ENCODE data around the gene PSKH1. TPM values are rescaled to one million over a fixed set of nuclear protein-coding genes. Genes with fewer than 3 reads are reported as not detected.
"Not testable (repeated sequence)": the region's sequence is repeated elsewhere in the genome, so short reads cannot be mapped to it uniquely, and the experiment has no call there.

PSKH1 gene
- total and polyA plus RNA-seq, 4 donors: 8.3 to 23.8 (median 13.8) TPM

DNA sequence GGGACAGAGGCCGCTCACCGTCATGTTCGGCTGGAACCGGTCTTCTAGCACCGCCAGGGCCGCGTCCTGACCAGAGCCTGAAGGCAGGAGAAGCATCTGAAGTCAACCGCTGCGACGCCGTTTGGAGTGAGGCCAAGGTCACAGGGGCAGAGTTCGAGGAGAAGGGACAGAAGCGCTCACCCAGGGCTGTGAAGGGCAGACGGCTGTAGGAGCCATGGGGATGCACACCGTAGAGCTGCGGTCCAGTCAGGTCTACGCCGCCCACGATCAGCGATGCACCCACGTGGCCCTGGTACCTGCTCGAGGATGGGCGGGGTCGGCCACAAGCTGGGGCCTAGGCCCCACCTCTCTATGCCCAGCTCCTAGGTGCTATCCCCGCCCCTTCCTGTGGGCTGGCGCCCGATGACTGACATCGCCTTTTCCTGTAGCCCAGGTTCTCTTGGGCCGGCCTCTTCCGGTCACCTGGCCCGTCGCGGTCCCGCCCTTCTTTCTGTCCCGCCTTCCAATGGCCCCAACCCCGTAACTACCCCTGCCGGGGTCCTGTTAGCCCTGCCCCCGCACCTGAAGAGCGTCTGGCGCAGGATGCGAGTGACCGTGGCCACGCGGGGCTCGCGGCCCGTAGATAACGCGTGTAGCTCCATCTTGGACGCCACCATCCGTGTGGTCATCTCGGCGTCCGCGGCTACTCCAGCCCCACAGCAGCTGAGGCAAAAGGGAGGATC lies 42.5 kb downstream of the PSKH1 start (continued):
- TF ChIP-seq, protein P1, sequence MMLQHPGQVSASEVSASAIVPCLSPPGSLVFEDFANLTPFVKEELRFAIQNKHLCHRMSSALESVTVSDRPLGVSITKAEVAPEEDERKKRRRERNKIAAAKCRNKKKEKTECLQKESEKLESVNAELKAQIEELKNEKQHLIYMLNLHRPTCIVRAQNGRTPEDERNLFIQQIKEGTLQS (IDR thresholded peaks at IDR 0.05): no peak

DNA sequence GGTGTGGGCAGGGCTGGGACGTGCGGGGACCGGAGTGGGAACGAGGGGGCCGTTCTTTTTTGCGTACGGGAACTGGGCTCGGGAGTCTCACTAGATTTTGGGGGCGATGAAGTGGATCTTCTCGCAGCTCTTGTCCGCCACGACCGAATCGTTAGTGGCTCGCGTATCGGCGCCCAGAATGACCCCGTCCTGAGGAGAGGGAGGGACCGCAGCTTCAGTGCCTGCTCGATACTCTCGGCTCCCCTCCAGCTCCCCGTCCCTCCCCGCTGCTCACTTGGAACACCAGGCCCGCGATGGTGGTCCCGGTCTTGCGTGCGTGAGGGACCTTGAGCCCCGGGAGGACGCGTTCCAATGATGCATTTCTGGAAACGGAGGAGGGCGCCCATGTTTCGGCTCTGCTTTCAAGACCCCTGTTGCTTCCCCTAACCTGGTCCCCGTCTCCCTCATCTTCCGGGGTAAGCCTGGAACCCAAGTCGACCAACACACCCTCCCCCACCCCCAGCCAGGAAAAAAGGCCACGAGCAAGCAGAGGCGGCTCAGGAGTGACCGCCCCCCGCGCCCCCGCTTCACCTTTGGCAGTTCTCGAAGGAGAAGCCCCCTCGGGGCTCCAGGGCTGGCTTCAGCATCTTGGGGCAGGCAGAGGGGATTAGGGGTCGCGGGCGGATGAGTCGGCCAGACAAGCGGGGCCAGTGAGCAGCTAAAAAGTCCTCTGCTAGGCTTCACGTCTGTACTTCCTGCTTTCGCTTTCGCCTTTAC lies 43.2 kb downstream of the PSKH1 start, which contains the start of gene PSMB10:
PSMB10 (minus strand) TSS at position 727 of the 756 bp plus-strand sequence; CDS start at position 626, 101 bp downstream.
- H3K4me1 ChIP-seq (ENCODE audit: control insufficient read depth in 4 of 4, insufficient read depth in 4 of 4, low read length in 3 of 4): peaks cover 4 to 38% (median 27%) of the 10 kb centered on the region in 4 donors
- TF ChIP-seq GABPA (IDR thresholded peaks at IDR 0.05 in 1 of 2, conservative IDR thresholded peaks at IDR 0.05 in 1 of 2) (peak in 1 of 2 donors; percentile 14), RAD21 (IDR thresholded peaks at IDR 0.05) (peak in 1 of 2 donors; percentile 36), RXRA (IDR thresholded peaks at IDR 0.05) (no peak)
- peak within 1 kb of the TSS; percentile 65 to 93 (median 78) for H3K4me3 ChIP-seq (ENCODE audit: low read depth in 1 of 3, low read length in 3 of 3)
- under 1% methylated on average over 54 of the region's 54 CpGs for WGBS
- no peaks in the 10 kb centered on the region for H3K9me3 ChIP-seq (ENCODE audit: control insufficient read depth in 4 of 4, low read length in 3 of 4)
- peak within 1 kb of the TSS; percentile 87 to 96 for H3K27ac ChIP-seq (ENCODE audit: low read depth in 1 of 2, low read length in 2 of 2)
- peaks cover 0 to 18% (median 8%) of the 10 kb centered on the region in 4 donors for H3K36me3 ChIP-seq (ENCODE audit: control insufficient read depth in 4 of 4, insufficient read depth in 3 of 4, low read depth in 1 of 4, low read length in 3 of 4)
- H3K9ac ChIP-seq (ENCODE audit: low read depth in 1 of 2, low read length in 2 of 2): peak within 1 kb of the TSS; percentile 84 to 90
- DNase-seq (ENCODE audit: low spot score): peak; percentile 60
- no peaks in the 10 kb centered on the region for H3K27me3 ChIP-seq (ENCODE audit: control insufficient read depth in 4 of 4, insufficient read depth in 4 of 4, low read length in 3 of 4)

DNA sequence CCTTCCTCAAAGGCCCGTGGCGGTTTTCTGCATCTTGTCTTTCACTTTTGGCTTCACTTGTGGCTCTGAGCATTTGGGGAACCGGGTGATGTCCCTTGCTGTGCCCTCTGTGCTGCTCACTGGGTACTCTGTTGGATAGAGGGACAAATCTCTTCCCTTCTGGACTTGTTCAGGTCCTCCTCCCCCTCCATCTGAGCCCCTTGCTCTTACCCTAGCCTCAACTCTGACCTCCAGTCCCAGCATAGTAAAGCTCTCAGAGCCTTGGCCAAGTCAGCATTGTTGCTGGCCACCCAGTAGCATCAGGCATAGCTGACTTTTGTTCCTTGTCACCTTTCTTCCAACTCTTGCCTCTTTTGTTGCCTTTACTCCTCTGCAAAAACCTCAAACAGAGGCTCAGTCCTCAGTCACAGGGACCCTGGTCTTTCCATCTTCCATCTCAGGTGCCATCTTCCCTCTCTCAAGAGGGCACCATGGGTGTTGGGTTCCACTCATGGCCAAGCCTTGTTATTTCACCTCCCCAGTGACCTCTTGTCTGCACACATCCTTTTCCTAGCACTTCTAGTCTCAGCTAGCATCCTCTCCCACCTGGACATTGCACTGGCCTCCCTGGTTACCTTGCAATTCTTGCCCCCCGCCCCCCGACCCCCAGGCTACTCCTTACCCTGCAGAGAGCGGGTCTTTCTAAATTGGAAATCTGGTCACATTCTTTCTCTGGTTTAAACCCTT lies 44.0 kb downstream of the PSKH1 start:
- 46% methylated on average over 6 of the region's 6 CpGs for WGBS
- DNase-seq (ENCODE audit: low spot score): no peak
- peak overlapping the region; percentile 87 to 96 for H3K27ac ChIP-seq (ENCODE audit: low read depth in 1 of 2, low read length in 2 of 2)
- peak overlapping the region; percentile 65 to 93 (median 78) for H3K4me3 ChIP-seq (ENCODE audit: low read depth in 1 of 3, low read length in 3 of 3)
- TF ChIP-seq, protein P2, sequence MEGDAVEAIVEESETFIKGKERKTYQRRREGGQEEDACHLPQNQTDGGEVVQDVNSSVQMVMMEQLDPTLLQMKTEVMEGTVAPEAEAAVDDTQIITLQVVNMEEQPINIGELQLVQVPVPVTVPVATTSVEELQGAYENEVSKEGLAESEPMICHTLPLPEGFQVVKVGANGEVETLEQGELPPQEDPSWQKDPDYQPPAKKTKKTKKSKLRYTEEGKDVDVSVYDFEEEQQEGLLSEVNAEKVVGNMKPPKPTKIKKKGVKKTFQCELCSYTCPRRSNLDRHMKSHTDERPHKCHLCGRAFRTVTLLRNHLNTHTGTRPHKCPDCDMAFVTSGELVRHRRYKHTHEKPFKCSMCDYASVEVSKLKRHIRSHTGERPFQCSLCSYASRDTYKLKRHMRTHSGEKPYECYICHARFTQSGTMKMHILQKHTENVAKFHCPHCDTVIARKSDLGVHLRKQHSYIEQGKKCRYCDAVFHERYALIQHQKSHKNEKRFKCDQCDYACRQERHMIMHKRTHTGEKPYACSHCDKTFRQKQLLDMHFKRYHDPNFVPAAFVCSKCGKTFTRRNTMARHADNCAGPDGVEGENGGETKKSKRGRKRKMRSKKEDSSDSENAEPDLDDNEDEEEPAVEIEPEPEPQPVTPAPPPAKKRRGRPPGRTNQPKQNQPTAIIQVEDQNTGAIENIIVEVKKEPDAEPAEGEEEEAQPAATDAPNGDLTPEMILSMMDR (IDR thresholded peaks at IDR 0.05; ENCODE audit: low read depth, low read length, missing input control): no peak
- TF ChIP-seq, protein P3, sequence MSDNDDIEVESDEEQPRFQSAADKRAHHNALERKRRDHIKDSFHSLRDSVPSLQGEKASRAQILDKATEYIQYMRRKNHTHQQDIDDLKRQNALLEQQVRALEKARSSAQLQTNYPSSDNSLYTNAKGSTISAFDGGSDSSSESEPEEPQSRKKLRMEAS (IDR thresholded peaks at IDR 0.05): no peak
- TF ChIP-seq NR2F2 (IDR thresholded peaks at IDR 0.05) (peak; percentile 17), EGR1 (IDR thresholded peaks at IDR 0.05; ENCODE audit: low read depth in 2 of 2) (no peak)
- H3K4me1 ChIP-seq (ENCODE audit: control insufficient read depth in 4 of 4, insufficient read depth in 4 of 4, low read length in 3 of 4): peaks cover 4 to 45% (median 32%) of the 10 kb centered on the region in 4 donors
- H3K9me3 ChIP-seq (ENCODE audit: control insufficient read depth in 4 of 4, low read length in 3 of 4): no peaks in the 10 kb centered on the region
- H3K27me3 ChIP-seq (ENCODE audit: control insufficient read depth in 4 of 4, insufficient read depth in 4 of 4, low read length in 3 of 4): no peaks in the 10 kb centered on the region
- peaks cover 2 to 15% (median 8%) of the 10 kb centered on the region in 4 donors for H3K36me3 ChIP-seq (ENCODE audit: control insufficient read depth in 4 of 4, insufficient read depth in 3 of 4, low read depth in 1 of 4, low read length in 3 of 4)
- H3K9ac ChIP-seq (ENCODE audit: low read depth in 1 of 2, low read length in 2 of 2): peak overlapping the region; percentile 84 to 90

DNA sequence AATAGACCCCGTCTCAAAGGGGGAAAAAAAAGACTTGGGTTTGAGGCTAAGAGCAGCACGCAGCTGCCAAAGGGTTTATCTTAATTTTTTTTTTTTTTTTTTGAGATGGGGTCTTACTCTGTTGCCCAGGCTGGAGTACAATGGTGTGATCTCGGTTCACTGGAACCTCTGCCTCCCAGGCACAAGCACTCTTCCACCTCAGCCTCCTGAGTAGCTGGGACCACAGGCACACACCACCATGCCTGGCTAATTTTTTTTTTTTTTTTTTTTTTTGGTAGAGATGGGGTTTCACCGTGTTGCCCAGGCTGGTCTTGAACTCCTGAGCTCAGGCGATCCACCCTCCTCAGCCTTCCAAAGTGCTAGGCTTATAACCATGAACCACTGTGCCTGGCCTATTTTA lies 44.7 kb downstream of the PSKH1 start:
- H3K27ac ChIP-seq (ENCODE audit: low read depth in 1 of 2, low read length in 2 of 2); H3K4me3 ChIP-seq (ENCODE audit: low read depth in 1 of 3, low read length in 3 of 3); H3K27me3 ChIP-seq (ENCODE audit: control insufficient read depth in 4 of 4, insufficient read depth in 4 of 4, low read length in 3 of 4); H3K9ac ChIP-seq (ENCODE audit: low read depth in 1 of 2, low read length in 2 of 2); DNase-seq (ENCODE audit: low spot score); H3K9me3 ChIP-seq (ENCODE audit: control insufficient read depth in 4 of 4, low read length in 3 of 4): not testable (repeated sequence)
- peaks cover 6 to 14% (median 8%) of the 10 kb centered on the region in 4 donors for H3K36me3 ChIP-seq (ENCODE audit: control insufficient read depth in 4 of 4, insufficient read depth in 3 of 4, low read depth in 1 of 4, low read length in 3 of 4)
- WGBS: 97% methylated on average over 5 of the region's 5 CpGs
- H3K4me1 ChIP-seq (ENCODE audit: control insufficient read depth in 4 of 4, insufficient read depth in 4 of 4, low read length in 3 of 4): peaks cover 9 to 52% (median 38%) of the 10 kb centered on the region in 4 donors

Measured in liver (tissue), 9 donors.